ENCODE data around the gene ADCY1.

ADCY1 gene

GRCh38 chr7:45626441-45627430, 52.6 kb downstream of the ADCY1 start:
- DNase-seq: no peak

GRCh38 chr7:45627691-45628456, 53.7 kb downstream of the ADCY1 start:
- DNase-seq: no peak

GRCh38 chr7:45631569-45631968, 57.4 kb downstream of the ADCY1 start:
- no peak for DNase-seq

GRCh38 chr7:45636733-45637132, 62.6 kb downstream of the ADCY1 start:
- DNase-seq: no peak

GRCh38 chr7:45638916-45639315, 64.7 kb downstream of the ADCY1 start:
- no peak for DNase-seq

- no peak for DNase-seq
Measured at GRCh38 chr7:45642044-45642443, 67.9 kb downstream of the ADCY1 start.

- no peak for DNase-seq
Measured at GRCh38 chr7:45643630-45644029, 69.5 kb downstream of the ADCY1 start.

GRCh38 chr7:45644237-45644636, 70.1 kb downstream of the ADCY1 start:
- DNase-seq: no peak

GRCh38 chr7:45645141-45645969, 71.2 kb downstream of the ADCY1 start:
- no peak for DNase-seq

GRCh38 chr7:45646207-45646821, 72.1 kb downstream of the ADCY1 start:
- DNase-seq: no peak

- DNase-seq: no peak
Measured at GRCh38 chr7:45646996-45647825, 73.0 kb downstream of the ADCY1 start.

GRCh38 chr7:45647967-45648670, 74.0 kb downstream of the ADCY1 start:
- no peak for DNase-seq

GRCh38 chr7:45648671-45648995, 74.5 kb downstream of the ADCY1 start:
- DNase-seq: no peak

- DNase-seq: no peak
Measured at GRCh38 chr7:45649560-45650346, 75.6 kb downstream of the ADCY1 start.

GRCh38 chr7:45650404-45651394, 76.5 kb downstream of the ADCY1 start:
- no peak for DNase-seq

GRCh38 chr7:45651540-45651939, 77.4 kb downstream of the ADCY1 start:
- no peak for DNase-seq

- no peak for DNase-seq
Measured at GRCh38 chr7:45652630-45653029, 78.5 kb downstream of the ADCY1 start.

GRCh38 chr7:45653209-45653907, 79.2 kb downstream of the ADCY1 start:
- DNase-seq: no peak
